GM12874 (cell line): ENCODE results near the gene SLC66A1.

Experiments used
- TF ChIP-seq, protein P1 (sequence below): IDR thresholded peaks from 2 replicates; pipeline ENCODE4 v1.5.1; 2011; ENCODE audit warnings: low read depth, mild to moderate bottlenecking, control low read depth, low read length, moderate library complexity; ENCODE audit not compliant: insufficient read depth

The SLC66A1 gene

DNA sequence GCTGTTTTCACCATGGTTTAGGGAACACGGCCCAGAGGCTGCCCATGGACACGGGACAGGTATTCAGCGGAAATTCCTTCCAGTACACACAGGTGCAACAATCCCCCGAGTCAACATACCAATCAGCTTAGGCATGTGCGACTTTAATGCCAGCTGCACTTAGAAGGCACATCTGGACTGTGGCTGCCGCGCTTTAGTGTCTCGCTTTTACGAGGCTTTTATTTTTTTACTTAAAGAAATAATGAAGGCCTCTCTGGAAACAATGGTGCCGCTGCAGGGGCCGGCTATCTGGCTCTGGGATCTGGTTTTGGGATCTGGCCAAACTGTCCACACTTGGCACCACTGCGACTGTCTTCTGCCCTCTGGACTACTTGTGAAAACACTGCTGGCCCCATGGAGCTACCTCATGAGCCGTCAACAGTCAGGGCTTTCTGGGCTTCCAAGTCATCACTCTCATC, 55.5 kb downstream of the SLC66A1 start:
- TF ChIP-seq, protein P1, sequence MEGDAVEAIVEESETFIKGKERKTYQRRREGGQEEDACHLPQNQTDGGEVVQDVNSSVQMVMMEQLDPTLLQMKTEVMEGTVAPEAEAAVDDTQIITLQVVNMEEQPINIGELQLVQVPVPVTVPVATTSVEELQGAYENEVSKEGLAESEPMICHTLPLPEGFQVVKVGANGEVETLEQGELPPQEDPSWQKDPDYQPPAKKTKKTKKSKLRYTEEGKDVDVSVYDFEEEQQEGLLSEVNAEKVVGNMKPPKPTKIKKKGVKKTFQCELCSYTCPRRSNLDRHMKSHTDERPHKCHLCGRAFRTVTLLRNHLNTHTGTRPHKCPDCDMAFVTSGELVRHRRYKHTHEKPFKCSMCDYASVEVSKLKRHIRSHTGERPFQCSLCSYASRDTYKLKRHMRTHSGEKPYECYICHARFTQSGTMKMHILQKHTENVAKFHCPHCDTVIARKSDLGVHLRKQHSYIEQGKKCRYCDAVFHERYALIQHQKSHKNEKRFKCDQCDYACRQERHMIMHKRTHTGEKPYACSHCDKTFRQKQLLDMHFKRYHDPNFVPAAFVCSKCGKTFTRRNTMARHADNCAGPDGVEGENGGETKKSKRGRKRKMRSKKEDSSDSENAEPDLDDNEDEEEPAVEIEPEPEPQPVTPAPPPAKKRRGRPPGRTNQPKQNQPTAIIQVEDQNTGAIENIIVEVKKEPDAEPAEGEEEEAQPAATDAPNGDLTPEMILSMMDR: no peak

DNA sequence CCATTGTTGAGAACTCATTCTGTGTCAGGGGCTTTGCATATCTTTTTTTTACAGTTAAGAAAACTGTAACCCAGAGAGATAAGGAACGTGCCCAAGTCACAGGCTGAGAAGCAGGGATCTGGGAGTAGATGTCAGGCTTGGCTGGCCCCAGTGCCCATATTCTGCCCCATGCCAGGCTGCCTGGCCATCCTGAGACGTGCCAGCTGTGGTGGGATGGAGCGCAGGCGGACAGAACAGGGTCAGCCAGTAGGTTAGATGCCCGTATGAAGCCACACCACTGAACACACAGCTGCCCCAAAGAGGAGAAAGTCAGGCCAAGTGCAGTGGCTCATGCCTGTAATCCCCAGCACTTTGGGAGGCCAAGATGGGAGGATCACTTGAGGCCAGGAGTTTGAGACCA, 55.9 kb downstream of the SLC66A1 start:
- TF ChIP-seq, protein P1: no peak

DNA sequence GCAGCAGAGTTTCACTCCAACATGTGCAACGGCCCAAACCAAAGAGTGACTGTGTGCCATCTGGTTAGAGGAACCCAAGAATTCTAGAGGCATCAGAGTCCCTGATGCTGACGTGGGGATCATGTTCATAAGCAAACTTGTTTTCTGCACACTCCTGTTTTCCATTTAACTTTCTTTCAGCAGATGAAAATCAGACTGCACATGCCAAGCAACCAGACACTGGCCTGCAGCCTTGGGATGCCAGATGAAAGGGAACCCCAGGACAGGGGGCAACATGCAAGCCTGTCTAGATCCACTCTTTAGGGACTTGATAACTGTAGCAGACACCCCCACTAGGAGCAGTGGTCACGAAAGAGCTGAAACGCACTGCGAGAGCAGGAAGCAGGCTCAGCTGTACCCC, 56.8 kb downstream of the SLC66A1 start:
- TF ChIP-seq, protein P1: no peak

DNA sequence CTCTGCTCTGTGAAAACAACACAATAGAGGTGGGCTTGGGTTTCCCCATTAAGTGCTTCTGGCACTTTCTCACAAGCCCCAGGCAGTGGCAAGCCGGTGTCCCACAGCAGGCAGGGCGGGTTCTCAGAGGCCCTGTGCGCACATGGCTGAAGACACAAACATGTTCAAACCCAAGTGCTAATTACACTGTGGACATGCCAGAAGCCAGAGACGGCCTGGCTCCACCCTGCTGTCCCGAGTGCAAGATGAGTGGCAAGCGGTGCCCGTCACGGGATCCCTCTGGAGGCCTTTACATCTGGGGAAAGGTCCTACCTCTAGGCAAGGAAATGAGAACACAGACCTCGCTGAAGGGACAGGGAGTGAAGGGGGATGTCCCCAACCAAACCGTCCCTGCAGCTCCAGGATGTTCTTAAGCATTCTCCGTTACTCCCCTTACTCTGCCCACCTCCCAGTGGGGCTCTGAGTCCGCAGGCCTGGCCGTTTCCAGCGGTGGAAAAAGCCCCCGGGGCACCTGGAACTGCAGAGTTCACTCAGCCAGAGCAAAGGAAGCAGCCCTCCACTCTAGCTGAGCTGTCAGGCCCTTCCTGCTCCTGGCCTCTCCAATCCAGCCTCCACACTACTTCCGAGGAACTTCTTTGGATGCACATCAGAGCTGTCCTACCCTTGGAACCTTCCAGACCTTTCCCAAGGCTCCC, 57.4 kb downstream of the SLC66A1 start:
- TF ChIP-seq, protein P1: no peak

DNA sequence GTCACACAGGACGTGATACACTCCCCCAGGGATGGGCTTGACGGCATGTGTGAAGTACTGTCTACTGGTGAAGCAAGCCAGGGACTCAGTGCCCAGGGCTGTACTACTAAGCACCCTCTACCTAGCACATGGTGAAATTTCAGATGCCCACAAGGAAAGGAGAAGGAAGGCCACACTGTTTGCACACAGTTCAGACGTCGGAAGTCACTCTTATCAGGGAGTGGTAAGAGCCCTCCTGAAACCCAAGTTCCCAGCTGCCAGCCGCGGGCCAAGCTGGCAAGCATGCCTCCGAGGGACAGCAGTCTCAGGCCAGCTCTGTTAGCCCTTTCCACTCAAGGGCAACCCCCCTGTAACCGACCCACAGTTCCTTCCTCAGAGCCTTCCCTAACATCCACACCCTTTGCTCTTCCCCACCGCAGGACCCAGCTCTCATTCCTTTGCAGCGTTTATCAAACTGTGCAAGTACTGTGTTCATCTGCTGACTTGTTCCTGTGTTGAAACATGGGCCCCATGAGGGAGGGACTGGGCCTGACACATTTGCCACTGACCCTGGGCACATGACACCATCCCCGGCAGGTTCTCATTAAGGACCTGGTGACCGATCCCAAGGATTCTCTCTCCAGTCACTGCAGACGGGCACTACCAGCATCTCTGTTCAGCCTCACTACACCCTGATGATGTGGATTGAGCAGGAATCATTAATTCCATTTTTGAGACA, 58.5 kb downstream of the SLC66A1 start:
- TF ChIP-seq, protein P1: no peak

DNA sequence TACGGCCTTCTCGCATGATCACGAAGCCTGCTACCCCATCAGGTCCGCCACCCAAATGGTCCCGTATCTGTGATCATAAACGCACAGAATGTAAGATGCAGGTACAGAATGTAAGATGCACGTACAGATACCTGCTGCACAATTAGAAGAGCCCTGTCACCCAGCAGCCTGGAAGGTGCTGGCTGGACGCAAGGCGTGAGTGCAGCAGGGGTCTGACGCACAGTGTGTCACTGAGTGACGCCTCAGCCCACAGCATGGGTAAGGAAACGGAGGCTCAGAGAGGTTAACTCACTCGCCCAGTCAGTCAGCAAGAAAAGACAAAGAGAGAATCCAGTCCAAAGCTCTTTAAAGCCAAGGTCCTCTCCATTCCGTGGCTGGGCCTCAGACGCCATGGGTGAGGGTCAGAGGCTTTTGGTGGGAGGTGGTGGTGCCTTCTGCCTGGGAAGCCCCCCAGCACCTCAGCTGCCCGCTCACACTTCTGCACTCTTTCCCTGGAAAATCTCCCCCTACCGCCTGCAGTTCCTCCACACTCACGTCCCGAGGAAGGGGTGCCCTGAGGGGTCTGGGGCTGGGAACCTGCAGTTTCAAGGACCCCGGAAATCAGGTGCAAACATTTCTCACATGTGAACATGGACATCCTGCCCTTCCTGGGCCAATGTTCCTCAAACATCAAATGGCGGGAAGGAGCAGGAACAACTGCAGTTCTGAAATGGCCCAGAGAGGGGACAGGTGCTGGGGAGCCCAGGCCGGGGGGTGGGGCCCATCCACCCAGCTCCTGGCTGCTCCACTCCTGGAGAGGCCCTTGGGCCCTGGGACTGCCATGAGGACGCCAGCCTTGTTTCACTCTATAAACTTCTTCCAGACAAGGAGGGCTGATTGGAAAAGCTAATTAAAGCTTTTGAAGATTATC, 59.4 kb downstream of the SLC66A1 start:
- TF ChIP-seq, protein P1: no peak

DNA sequence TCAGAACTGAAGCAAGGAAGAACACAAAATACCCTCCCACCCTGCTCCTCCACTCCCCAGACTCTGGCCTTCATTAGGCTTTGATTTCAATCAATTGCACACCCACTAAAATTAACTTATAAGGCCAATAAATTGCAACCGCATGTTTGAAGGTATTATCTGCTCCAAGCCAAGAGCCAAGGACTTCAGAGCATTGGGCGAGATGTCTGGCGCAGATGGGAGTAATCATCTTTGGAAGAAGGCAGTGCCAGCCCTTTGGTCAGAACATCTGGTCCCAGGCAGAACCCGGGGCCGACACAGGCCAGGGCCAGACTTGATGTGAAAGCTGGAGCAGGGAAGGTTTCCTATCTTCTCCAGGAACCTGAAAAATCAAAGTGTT, 60.0 kb downstream of the SLC66A1 start:
- TF ChIP-seq, protein P1: no peak
